Gastroesophageal sphincter (tissue), 3 donors: ENCODE measurements around the gene ABTB2.

Experiments used
- CTCF ChIP-seq, 4 experiments: fragments of 200-600 bp in 2 of 4; fragments of 450-650 bp in 2 of 4; sonication (generic) in 1 of 4; IDR thresholded peaks; one replicate each; pipeline ENCODE4 v1.5.1; 2017 to 2019; ENCODE audit warnings: antibody characterized with exemption in 4 of 4, mild to moderate bottlenecking in 2 of 4, moderate library complexity in 2 of 4
- POLR2A ChIP-seq, 2 donors: fragments of 450-650 bp; IDR thresholded peaks; one replicate each; pipeline ENCODE4 v1.6.1; 2017; ENCODE audit warnings: antibody characterized with exemption in 2 of 2, mild to moderate bottlenecking in 2 of 2, moderate library complexity in 1 of 2

- no peak for TF ChIP-seq POLR2A (IDR thresholded peaks at IDR 0.05)
- peak in 3 of 4 experiments; percentile 24 to 50 (median 41) for TF ChIP-seq CTCF (IDR thresholded peaks at IDR 0.05)
These were observed 1.7 kb upstream of the ABTB2 start for GRCh38 chr11:34359548-34359891.
